HG03354 (cell line): ENCODE results near the gene DDO.
"Not testable (repeated sequence)": the region's sequence is repeated elsewhere in the genome, so short reads cannot be mapped to it uniquely, and the experiment has no call there.

Experiments used
- ATAC-seq: cut with Tn5 transposase; IDR thresholded peaks from one replicate; pipeline ENCODE4 v1.9.1; 2021; ENCODE audit warnings: mild to moderate bottlenecking; ENCODE audit not compliant: unreplicated experiment, poor library complexity, severe bottlenecking

The DDO gene, protein sequence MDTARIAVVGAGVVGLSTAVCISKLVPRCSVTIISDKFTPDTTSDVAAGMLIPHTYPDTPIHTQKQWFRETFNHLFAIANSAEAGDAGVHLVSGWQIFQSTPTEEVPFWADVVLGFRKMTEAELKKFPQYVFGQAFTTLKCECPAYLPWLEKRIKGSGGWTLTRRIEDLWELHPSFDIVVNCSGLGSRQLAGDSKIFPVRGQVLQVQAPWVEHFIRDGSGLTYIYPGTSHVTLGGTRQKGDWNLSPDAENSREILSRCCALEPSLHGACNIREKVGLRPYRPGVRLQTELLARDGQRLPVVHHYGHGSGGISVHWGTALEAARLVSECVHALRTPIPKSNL

DNA sequence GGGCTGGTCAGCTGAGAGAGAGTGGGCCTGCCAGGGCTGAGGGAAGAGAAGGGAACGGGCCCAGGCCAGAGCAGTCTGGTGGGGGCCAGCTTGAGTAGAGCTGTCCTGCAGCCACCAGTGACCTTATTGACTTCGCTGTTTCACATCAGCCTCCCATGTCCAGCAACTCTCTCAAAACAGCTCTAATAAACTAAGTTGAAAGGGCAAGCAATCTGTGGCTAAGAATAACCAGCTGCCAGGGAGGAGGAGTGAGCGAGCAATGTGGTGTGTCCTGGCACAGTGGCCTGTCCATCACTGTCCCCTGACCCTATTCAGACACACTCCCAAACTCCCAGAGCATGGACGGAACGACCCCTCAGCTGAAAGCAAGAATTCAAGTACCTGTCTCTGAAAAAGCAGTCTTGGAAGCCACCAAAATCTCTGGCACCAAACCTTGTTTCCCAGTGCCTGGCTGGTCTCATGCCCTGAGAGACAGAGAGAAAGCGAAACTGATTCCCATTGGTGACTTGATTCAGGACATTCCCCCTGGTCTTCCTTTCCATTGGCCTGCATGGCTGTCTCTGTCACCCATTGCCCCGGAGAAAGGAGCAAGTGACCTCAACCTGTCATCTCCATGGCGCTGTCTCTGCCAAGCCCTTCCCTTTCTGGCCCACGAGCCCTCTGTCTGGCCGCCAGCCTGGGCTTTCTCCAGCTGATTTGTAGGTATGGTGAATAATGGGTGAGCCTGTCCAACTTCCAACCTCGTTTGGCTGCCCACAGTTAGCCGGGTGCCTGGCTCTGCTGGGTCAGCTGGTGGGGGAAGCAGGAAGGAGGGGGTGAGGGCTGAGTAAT is at the start of gene DDO:
TSS of gene DDO (minus strand) at position 490 of the 831 bp plus-strand sequence. CDS start 2,113 bp downstream, outside the sequence.
- no peak for ATAC-seq

DNA sequence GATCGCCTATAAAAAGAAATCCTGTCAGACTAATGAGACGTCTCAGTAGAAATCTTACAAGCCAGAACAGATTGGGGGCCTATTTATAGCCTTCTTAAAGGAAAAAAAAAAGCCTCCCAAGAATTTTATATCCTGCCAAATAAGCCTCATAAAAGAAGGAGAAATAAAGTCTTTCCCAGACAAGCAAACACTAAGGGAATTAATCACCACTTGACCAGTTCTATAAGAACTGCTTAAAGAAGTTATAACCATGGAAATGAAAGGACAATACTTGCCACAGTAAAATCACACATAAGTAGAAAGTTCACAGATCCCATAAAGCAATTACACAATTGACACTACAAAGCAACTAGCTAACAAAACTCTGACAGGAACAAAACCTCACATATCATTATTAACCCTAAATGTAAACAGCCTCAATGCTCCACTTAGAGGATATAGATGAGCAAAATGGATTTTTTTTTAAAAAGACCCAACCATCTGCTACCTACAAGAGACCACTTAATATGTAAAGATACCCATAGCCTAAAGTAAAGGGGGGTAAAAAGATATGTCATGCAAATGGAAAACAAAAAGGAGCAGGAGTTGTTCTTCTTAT is 47.6 kb upstream of the DDO start:
- ATAC-seq = no peak

DNA sequence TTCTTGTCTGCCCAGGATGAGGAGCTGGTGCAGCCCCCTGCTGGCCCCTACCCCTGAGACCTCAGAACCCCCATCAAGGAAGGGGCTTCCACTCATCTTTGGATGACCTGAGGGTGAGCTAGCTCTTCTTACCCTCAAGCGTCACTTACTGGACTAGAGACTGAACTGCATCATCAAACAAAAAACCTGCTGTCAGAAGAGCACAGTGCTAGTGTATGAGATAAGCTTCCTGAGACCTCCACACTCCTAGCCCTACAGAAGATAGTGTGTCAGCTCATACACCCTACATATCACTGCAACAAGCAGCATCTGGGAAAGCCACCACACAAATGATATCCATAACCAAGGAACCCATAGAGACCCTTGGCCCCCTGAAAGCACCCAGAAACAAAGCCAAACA is 46.0 kb upstream of the DDO start:
- ATAC-seq = no peak

DNA sequence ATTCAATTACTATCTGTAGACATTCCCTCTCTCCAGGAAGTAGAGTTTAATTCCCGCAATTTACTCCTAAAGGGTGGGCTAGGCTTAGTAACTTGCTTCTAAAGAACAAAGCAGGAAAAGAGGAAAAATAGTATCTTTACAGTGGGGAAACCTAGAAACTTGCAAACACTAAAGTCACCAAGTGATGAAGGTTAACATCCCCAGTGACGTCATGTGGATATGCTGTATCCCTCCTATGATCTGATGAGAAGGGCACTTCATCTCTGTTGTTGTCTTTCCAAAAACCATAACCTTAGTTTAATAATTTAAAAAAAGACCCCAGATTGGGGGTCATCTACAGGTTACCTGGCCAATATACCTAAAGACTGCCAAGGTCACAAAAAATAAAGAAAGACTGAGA is 43.8 kb upstream of the DDO start:
- ATAC-seq = no peak

DNA sequence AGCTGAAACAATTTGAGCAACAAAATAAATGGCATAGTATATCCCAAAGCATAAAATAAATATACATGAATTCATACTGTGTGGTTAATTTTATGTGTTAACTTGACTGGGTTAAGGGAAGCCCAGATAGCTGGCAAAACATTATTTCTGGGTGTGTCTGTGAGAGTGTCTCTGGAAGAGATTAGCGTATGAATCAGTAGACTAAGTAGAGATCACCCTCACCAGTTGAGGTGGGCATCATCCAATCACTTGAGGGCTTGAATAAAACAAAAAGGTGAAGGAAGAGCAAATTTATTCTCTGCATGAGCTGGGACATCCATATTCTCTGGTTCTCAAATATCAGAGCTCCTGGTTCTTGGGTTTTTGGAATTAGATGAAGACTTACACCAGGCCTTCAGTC is 43.1 kb upstream of the DDO start:
- ATAC-seq = no peak

DNA sequence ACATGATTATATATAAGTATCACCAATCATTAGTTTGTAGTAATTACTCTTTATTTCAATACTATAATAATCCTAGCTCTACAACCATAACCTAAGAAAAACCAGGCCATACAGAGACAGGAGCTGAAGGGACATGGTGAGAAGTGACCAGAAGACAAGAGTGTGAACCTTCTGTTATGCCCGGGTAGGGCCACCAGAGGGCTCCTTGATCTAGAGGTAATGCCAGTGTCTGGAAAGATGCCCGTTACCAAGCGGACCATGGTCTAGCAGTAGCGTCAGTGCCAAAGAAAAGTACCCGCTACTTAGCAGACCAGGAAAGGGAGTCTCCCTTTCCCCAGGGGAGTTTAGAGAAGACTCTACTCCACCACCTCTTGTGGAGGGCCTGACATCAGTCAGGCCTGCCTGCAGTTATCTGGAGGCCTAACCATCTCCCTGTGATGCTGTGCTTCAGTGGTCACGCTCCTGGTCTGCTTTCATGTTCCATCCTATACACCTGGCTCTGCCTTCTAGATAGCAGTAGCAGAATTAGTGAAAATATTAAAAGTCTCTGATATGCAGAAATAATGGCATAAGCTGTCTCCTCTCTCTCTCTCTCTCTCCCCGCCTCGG is 42.3 kb upstream of the DDO start:
- ATAC-seq = not testable (repeated sequence)

DNA sequence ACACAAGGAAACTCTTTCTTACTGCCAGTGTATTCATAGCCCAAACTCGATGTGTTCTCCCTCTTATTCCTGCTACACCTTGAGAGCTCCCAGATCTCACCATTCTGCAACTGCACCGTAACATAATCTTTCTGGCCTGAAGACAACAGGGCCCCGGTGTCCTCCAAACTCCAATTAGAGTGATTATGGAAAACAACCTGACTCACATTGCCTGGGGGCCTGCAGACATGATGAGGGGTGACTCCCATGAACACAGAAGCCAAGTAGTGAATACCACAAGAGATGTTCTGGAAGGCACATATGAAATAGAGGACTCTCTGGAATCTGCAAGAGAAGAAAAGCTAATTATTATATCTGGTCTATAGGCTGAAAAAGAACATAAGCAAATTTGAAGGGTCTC is 41.3 kb upstream of the DDO start:
- no peak for ATAC-seq

DNA sequence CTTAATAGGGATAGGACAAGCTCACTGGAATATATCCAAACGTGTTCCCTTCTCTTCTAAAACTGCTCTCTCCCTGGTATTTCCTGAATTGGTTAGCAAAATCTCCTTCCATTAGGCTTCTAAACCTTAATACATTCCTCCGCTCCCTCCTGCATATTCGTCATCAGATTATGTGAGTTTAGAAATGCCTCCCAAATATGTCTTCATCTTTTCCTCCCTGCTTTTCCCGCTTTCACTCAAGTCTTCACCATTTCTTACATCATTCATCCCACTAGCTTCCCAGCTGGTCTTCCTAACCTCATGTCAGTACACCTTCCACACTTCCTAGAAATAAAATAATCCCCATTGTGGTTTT is 34.1 kb upstream of the DDO start:
- ATAC-seq = no peak

DNA sequence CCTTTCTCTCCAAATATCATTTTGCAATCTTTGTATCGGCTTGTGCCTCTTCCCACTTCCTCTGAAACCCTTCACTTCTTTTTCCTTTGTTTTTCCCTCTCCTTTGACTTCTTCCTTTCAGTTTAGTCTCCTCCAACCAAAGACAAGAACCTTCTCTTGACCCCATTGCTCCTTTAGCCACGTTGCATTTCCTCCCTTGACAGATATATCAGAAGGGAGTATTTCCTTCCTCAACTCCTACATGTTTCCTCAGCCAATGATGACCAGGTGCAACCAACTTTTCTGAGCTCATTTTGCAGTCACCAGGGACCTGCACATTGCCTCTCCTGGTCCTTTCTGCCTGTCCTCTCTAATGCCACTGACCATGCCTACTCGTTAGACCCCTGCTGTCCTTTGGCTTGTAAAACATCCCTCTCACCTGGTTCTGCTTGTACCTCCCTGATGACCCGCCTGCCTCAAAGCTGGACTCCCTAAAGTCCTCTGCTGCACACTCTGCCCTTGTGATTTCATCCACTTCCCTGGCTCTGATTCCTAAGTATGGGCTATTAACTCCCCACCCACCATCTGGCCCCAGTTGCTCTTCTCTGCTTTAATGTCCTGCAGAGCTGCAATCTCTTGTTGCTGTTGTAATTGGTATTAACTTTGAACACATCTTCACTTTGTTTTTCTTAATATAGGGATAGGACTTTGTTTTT is 33.6 kb upstream of the DDO start:
- ATAC-seq = no peak

DNA sequence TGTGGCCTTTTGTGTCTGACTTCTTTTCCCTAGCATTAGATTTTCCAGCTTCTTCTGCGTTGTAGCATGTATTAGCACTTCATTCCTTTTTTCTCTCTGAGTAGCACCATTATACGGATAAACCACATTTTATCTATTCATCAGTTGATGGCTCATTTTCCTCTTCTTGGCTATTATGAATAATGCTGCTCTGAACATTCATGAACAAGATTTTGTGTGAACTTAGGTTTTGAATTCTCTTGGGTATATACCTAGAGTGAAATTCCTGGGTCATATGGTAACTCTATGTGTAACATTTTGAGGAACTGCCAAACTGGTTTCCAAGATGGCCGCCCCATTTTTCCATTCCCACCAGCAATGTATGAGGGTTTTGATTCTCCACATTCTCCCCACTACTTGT is 32.4 kb upstream of the DDO start:
- no peak for ATAC-seq

DNA sequence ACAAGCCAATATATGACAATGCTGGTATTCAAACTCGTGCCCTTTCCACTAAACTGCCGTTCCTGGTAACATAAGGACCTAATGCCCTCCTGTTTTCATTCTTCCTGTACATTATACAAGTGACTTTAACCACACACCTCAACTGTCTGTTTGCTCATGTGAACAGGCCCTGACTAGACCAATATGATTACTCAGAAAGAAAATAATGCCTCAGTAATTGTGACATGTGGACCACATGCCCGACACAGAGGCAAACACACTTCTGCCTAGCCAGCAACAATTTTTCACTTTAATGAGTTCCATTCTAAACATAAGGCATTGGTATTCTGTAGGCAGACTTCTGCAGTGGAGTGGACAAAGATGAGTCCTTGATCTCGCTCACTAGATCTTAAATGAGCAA is 31.0 kb upstream of the DDO start:
- ATAC-seq = no peak

DNA sequence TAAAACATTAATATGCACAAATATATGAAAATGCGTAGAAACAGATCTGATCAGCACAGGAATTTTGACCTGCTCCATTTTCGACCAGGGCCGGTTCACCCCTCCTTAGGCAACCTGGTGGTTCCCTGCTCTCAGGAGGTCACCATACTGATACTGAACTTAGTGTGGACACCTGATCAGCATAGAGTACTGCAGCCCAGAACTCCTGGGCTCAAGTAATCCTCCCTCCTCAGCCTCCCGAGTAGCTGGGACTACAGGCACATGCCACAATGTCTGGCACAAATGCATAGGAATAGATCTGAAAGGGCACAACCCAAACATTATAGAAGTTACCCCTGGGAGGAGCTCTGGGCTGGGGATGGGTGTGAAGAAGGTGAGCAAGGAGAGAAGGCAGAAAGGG is 24.7 kb upstream of the DDO start:
- no peak for ATAC-seq

DNA sequence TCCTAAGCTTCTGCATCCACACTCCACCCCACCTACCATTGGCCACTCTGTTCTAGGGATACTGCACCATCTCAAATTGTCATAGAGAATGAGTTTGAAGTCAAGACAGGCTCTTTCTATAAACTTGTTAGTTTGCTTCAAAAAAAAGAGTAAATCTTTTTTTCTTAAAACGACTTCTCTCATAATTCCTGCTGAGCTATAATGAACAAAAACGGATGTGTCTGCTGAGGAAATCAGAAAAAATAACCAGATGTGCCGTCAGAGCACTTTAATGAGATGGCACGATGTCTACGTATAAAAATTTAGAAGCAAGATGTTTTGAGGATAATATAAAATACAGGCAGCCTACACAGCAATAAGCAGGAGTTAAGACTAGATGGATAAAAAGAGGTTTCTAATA is 24.0 kb upstream of the DDO start:
- ATAC-seq = no peak

DNA sequence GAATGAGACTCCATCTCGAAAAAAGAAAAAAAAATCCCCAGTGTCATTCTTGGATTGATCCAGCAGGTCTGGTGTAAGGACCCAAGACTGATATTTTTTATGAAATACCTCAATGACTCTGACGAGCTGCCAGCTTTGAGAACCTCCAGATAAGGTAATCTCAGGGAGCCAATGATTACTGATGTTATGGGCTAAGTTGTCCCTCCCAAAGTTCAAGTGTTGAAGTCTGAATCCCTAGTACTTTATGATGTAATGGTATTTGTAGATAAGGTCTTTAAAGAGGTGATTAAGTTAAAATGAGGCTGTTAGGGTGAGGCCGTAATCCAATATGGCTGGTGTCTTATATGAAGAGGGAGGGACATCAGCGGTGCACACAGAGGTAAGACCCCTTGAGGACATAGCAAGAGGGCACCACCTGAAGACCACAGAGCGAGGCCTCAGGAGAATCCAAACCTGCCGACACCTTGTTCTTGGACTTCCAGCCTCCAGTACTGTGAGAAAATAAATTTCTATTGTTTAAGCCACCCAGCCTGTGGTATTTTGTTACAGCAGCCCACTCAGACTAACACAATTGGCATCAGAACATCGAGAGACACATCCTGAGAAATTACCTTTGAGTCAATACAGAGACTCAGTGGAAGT is 19.7 kb upstream of the DDO start:
- no peak for ATAC-seq

DNA sequence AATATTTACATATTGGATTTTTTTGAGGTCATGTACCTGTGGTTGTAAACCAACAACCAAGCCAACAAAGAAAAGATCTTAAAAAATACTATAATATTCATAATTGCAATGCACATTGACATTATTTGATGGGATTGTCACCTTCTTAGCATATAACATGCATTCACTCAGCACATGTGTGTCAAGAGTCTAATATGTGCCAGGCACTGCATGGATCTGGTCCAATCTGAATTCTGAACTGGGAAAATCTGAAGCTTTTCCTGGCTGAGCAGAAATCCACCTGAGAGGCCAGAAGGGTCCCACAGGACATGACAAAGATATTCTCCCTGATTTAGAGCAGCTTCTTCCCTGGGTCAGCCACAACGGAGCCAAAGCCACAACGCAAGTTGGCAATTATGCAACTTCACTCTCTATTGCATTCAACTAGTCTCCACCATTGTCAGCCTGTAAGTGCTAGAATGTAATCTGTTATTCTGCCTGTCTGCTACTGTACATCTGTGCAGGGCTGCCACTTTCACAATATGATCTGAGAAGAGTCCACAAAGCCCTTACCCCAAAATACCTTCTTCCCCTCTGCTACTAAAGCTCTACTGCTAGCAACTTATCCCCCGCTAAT is 17.0 kb upstream of the DDO start:
- no peak for ATAC-seq

DNA sequence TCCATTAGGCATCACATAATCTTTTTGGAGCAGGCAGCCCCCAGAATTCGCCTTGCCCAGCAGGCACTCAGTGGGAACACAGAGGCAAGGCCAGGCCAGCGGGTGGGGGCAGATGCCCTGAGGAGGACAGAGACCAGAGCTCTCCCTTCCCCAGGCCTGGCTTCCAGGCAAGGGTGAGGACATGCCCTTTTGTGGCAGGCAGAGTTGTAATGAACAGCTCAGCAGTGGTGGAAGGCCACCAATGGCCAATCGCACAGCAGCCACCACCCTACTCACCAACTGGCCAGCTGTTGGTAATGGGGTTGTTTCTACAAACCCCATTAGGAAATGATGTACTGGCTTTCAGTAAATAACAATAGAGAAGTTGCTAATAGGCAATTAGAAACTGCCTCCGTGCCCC is 15.4 kb upstream of the DDO start:
- no peak for ATAC-seq

DNA sequence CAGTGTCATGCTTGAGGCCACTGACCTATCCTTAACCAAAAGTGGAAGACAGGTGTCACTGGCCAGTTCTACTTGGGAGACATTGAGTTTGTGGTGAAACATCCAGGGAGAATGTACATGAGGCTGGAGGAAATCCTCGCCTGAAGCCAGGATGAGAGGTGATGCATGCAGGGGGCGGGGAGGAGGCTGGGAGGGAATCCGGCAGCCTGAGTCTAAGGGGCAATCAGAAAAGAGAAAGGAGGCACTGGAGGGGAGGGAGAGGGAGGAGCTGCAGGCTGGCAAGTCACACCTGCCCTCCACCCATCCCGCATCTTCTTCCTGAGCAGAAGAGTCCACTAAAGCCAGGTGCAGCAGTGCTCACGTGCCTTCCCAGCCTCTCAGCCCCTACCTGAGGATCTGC is 14.9 kb upstream of the DDO start:
- ATAC-seq = no peak

DNA sequence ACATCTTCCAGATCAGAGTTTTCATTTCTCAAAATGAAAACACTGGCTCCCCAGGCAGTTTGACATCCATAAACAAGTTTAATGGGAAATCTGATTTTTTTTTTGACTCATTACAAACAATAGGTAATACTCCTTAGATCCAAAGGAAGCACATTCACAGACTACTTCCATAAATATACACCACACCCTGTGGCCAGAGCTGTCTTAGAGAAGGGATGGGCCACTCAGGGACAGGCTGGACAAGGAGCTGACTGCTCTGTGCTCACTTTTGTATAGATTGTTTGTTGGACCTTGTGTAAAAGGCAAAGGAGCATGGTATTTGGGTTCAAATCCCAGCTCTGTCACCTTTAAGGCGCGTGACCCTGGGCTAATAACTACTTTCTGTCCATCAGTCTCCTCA is 12.8 kb upstream of the DDO start:
- no peak for ATAC-seq

DNA sequence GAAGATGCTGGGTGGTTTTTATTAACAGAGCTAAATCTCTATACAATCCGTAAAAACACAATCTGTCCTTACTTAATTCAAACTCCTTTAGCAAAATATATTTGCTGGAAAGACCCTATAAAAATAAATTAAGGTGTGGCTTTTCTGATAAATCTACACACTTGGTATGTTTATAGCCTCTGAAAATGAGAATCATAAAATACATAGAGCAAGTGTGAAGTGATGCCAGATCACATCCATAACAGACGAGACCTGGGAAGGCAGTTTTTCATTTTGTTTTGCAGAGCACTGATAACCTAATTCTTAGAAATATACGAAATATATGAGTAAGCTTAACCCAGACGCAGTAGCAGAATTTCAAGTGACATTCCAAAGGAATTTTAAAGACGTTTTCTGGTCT is 10.4 kb upstream of the DDO start:
- no peak for ATAC-seq
